Large intestine (tissue), 3 donors: ENCODE data around the gene SSH3. TPM values are rescaled to one million over a fixed set of nuclear protein-coding genes. Genes with fewer than 3 reads are reported as not detected.

Experiments used
- DNase-seq, 2 donors: peaks; one replicate each; pipeline versions ENCODE4 v3.0.0 to v3.0.0-alpha.2; 2013
- H3K27ac ChIP-seq: one replicate; pipeline ENCODE4 v1.5.1; 2013; ENCODE audit warnings: low read length
- H3K27me3 ChIP-seq: 2 replicates; pipeline ENCODE4 v1.6.1; 2013; ENCODE audit warnings: low read length; ENCODE audit not compliant: control insufficient read depth, insufficient read depth
- H3K36me3 ChIP-seq: 2 replicates; pipeline ENCODE4 v1.6.1; 2013; ENCODE audit warnings: low read length; ENCODE audit not compliant: control insufficient read depth, insufficient read depth
- H3K4me1 ChIP-seq: one replicate; pipeline ENCODE4 v1.6.1; 2013; ENCODE audit warnings: low read length; ENCODE audit not compliant: control insufficient read depth, insufficient read depth
- H3K4me3 ChIP-seq: one replicate; pipeline ENCODE4 v1.5.1; 2013; ENCODE audit warnings: low read length
- H3K9me3 ChIP-seq: one replicate; pipeline ENCODE4 v1.6.1; 2013; ENCODE audit warnings: mild to moderate bottlenecking, low read depth, low read length, moderate library complexity; ENCODE audit not compliant: control insufficient read depth
- WGBS: methylation state at CpG from one replicate; pipeline ENCODE4 v1.1.5; 2013; ENCODE audit warnings: low lambda C conversion rate; ENCODE audit not compliant: insufficient coverage; 5-methylcytosine and 5-hydroxymethylcytosine counted together
- polyA plus RNA-seq: library from polyadenylated mRNA; unstranded; fragments of 120-200 nt; gene quantifications from one replicate; pipeline ENCODE4 v1.2.1, GENCODE V29; 2013

The SSH3 gene
- polyA plus RNA-seq, 1 donor, result 36.4 TPM

DNA sequence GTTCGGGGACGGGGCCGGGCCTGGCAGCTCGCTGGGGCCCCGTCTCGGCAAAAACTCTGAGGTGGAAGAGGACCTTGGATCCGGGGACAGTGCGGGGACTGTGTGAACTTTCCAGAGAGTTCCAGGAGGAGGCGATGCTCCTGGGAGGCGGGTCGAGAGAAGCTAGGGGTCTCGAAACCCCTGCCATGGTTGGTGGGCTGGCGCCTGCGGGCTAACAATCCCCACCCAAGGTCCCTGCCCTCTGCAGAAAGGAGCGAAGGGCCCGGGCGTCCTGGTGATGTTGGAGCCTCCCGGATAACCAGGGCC lies 41.7 kb upstream of the SSH3 start:
- no CpG with 5 or more reads among the region's 18 CpGs for WGBS
- DNase-seq, result no peak

DNA sequence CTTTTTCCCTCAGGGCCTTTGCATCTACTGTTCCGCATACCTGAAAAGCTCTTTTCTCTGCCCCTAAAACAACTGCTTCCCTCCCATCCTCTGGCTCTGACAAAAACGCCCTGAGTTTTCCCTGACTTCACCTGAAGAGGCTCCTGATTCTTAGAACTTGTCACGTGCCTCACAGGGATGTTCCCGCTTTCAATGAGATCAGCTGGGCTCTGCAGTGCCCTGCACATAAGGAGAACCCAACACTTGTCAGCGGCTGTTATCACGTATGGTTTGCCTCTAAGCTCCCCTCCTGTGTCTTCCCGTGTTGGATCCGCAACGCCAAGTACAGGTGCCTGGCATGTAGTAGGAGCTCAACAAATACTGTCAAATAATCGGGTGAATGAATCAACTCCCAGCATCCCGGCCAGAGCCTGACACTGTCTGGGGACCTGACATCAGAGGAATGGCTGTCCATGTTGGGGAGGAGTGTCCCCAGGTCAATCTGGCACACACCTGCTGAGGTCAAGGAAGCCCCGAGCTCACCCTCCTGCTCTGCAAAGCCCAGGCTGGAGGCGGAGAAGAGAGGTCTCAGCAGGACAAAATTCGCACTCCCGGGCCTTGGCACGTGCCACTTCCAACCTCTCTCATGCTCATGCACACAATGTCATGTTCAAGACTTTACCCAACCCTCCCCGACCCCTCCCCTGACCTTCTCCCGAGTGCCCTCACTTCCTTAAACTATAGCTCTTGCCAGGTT lies 41.2 kb upstream of the SSH3 start:
- Histone ChIP-seq H3K4me3 (no peak overlapping the region), H3K36me3 (peaks cover 5% of the 10 kb centered on the region), H3K27me3 (no peaks in the 10 kb centered on the region), H3K9me3 (no peaks in the 10 kb centered on the region), H3K4me1 (peaks cover 23% of the 10 kb centered on the region), H3K27ac (no peak overlapping the region)
- WGBS, result 33% methylated on average over 3 of the region's 18 CpGs
- DNase-seq, result peak in 1 of 2 donors; percentile 52

More for the DNA sequence above, 41.7 kb upstream of the SSH3 start:
- H3K4me3 ChIP-seq, result no peak overlapping the region
- no peaks in the 10 kb centered on the region for H3K9me3 ChIP-seq
- no peaks in the 10 kb centered on the region for H3K27me3 ChIP-seq
- peaks cover 11% of the 10 kb centered on the region for H3K36me3 ChIP-seq
- no peak overlapping the region for H3K27ac ChIP-seq
- H3K4me1 ChIP-seq, result peaks cover 23% of the 10 kb centered on the region

DNA sequence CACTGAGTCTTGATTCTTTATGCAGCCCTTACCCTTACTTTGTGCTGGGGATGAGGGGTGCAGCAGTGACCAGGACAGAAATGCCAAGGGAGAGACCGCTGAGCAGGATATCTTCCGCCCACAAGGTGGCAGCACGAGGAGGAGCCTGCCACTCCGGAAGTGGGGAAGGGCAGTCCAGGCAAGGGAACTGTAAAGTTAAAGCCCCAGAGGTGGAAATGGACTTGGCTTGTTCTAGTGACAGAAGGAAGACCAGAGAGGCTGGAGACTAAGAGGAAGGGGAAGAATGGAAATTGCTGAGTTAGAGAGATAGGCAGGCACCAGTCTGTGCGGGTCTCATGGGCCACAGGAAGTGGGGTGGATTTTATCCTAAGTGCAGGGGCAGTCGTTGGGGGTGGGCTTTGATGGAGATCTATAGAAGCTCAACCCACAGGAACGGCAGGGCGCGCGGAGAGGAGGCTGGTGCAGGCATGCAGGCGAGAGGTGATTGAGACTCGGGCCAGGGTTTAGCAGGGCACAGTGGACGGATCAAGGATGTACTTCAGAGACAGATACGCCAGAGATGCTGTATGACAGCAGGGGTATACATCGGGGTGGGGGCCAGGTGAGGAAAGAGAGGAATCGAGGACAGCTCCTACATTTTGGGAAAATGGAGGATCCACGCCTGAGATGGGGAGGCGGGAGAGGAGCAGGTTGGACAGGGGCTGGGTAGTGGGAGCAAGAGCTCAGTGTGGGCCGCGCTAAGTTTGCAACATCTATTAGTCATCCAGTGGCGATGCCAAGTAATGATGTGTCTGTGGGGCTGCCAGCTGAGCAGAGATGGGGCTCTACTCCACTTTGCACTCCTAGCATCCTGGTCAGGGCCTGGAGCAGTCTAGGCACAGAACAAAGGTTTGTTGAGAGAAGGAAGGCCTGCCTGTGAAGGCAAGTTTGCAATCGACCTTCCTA lies 40.3 kb upstream of the SSH3 start:
- H3K9me3 ChIP-seq, result no peaks in the 10 kb centered on the region
- DNase-seq, result peak; percentile 66 to 74
- no peaks in the 10 kb centered on the region for H3K27me3 ChIP-seq
- H3K4me3 ChIP-seq, result no peak overlapping the region
- no peak overlapping the region for H3K27ac ChIP-seq
- 30% methylated on average over 2 of the region's 22 CpGs for WGBS
- H3K4me1 ChIP-seq, result peaks cover 27% of the 10 kb centered on the region
- peaks cover 5% of the 10 kb centered on the region for H3K36me3 ChIP-seq

DNA sequence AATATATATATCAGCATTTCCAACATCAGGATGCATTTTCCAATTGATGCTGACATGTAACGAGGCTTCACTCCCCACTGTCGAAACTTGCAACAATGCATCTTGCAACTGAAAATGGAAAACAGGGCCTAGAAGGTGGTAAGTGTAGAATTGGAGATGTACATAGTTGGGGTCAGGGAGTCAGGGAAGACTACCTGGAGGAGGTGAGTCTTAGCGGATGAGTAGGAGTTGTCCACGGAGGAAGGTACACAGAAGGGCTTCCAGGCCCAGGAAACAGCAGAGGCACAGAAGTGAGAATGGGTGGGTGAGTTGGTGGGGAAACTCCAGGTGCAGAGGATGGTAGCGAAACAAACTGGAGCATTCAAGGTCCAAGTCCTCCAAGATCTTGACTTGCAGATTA lies 39.1 kb upstream of the SSH3 start:
- peaks cover 40% of the 10 kb centered on the region for H3K4me1 ChIP-seq
- 100% methylated on average over 1 of the region's 5 CpGs for WGBS
- H3K9me3 ChIP-seq, result no peaks in the 10 kb centered on the region

DNA sequence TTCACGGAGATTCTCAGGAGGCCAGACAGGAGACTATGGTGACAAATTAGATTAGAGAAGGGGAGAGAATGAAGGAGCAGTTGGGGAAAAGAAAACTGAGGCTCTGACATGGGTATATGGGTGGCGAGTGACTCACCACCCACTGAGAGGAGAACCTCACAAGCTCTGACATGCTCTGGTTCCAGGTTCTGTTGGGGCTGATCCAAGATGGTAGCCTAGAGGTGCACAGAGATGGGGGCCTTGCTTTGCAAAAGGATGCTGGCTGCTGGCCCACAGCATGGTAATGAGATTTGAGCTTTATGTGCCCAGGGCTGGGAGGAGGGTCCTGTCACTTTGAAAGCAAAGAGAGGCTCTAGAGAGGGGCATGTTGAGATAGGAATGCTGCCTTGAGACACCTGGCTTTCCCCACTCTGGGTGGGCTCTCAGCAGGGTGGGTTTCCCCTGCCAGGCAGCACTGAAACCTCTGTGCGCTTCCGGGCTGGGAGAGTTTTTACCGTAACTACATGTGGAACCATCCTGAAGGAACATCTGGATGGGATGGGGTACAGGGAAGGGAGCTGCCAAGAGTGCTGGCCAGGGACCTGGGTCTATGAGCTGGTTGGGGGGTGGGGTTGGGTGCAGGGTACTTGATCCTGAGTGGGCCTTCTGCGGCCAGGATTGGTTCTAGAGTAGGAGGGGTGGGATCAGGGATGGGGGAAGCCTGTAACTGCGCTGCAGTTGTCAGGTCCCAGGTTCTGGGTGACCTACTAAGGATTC lies 38.3 kb upstream of the SSH3 start:
- Histone ChIP-seq H3K27me3 (no peaks in the 10 kb centered on the region), H3K4me1 (peaks cover 48% of the 10 kb centered on the region), H3K4me3 (no peak overlapping the region), H3K36me3 (peaks cover 21% of the 10 kb centered on the region), H3K27ac (no peak overlapping the region), H3K9me3 (no peaks in the 10 kb centered on the region)
- 100% methylated on average over 1 of the region's 7 CpGs for WGBS
- no peak for DNase-seq

More for the DNA sequence above, 39.1 kb upstream of the SSH3 start:
- H3K27me3 ChIP-seq, result no peaks in the 10 kb centered on the region
- H3K36me3 ChIP-seq, result peaks cover 15% of the 10 kb centered on the region
- H3K4me3 ChIP-seq, result no peak overlapping the region
- H3K27ac ChIP-seq, result no peak overlapping the region
- no peak for DNase-seq

DNA sequence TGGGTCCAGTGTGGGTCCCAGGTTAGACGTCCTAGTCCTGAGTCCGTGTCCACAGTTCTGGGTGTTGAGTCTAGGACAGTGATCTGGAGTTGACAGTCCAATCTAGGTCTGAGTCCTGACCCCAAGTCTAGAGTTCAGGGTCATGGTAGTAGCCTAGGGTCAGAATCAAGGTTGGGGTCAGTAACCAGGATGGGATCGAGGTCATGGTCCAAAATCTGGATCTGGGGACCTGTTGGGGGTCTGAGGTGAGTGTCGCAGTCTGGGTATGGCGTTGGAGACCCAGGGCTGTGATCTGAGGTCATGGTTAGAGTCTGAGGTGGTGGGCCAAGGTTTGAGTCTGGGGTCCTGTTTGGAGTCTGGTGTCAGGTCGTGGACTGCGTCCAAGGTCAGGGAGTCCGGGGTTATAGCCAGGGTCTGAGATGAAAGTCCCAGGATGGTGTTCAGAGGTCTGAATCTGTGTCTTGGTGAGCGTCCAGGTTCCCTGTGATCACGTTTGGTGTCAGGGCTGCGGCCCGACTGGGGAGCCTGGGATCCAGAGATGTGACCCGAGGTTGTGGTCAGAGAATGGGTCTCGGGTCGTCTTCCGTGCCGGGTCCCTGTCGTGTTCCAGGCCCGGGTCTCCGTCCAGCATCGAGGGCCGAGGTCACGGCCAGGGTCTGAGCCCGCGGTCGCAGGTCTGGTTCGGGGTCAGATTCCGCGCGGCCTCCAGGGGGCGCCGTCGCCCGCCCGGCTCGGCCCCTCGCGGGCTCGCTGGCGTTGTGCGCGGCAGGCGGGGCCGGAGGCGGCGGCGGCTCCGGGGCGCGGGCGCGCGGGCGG lies 37.5 kb upstream of the SSH3 start:
- Histone ChIP-seq H3K27ac (no peak overlapping the region), H3K9me3 (no peaks in the 10 kb centered on the region), H3K4me3 (no peak overlapping the region), H3K4me1 (peaks cover 56% of the 10 kb centered on the region), H3K36me3 (peaks cover 23% of the 10 kb centered on the region), H3K27me3 (no peaks in the 10 kb centered on the region)
- DNase-seq, result peak; percentile 59 to 68
- WGBS, result no CpG with 5 or more reads among the region's 54 CpGs

DNA sequence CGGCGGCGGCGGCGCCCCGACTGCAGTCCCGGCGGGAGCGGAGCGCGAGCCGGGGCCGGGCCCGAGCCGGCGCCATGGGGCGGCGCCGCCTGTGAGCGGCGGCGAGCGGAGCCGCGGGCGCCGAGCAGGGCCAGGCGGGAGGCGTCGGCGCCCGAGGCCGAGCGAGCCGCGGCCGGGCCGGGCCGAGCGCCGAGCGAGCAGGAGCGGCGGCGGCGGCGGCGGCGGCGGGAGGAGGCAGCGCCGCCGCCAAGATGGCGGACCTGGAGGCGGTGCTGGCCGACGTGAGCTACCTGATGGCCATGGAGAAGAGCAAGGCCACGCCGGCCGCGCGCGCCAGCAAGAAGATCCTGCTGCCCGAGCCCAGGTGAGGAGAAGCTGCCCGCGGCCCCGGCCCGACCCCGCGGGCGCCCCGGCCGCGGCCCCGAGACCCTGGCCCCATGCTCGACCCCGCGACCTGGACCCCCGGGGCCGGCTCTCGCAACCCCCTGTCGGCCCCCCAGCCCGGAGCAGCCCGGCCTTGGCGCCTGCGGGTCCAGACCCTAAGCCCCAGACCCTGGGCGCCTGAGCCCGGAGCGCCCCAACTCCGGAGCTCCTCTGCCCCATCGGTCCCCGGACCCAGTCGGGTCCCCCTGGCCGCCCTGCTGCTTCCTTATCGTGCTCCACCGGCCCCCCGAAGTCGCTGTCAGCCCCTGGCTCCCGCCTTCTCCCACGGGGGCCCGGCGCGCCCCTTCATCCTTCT lies 36.7 kb upstream of the SSH3 start, which contains the start of gene GRK2:
Gene GRK2 (plus strand): TSS at position 25 of the 739 bp plus-strand sequence. CDS start 227 bp downstream, at position 252.
- Histone ChIP-seq H3K4me1 (peaks cover 54% of the 10 kb centered on the region), H3K9me3 (no peaks in the 10 kb centered on the region), H3K27ac (peak within 1 kb of the TSS; percentile 94), H3K36me3 (peaks cover 27% of the 10 kb centered on the region), H3K4me3 (peak within 1 kb of the TSS; percentile 75), H3K27me3 (no peaks in the 10 kb centered on the region)
- WGBS, result no CpG with 5 or more reads among the region's 103 CpGs
- DNase-seq, result peak in 1 of 2 donors; percentile 59

DNA sequence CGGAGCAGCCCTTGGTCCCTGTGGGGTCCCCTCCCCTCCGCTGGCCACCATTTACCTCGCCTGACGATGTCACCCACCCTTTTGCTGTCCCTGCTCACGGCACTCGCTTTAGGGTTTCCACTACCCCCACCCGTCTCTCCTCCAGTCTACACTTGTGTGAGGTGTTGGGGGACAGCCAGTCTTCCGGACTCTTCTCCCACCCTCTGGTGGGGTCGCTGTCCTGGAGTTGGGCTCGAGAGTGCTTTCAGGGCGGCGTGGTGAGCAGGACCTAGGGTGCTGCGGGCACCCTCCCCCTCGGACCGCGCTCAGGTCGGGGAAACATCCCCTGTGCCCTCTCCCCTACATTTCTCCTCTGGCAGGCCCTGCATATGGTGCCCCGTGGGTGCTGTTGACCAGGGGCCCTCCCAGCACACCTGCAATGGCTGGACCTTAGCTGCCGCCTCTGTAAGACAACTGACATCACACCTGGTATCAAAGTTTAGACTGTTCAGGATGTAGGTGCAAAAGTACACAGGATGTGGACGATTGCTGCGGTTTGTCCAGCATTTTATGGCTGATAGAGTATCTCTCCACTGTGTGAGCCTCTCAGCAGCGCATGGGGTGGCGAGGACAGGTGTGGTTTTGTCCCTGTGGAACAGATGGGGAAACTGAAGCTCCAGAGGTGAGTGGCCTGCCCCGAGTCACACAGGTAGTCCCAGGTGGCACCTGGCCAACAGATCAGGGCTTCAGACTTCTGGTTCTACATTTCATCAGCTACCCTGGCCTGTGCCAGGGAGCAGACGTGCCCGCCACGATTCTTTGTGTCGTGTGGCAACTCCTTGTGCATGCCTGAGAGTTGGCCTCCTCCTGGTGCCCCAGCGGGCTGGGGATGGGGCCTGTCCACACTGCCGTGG lies 35.9 kb upstream of the SSH3 start:
- peak overlapping the region; percentile 75 for H3K4me3 ChIP-seq
- H3K9me3 ChIP-seq, result no peaks in the 10 kb centered on the region
- H3K27ac ChIP-seq, result peak overlapping the region; percentile 94
- peaks cover 35% of the 10 kb centered on the region for H3K36me3 ChIP-seq
- H3K27me3 ChIP-seq, result no peaks in the 10 kb centered on the region
- WGBS, result no CpG with 5 or more reads among the region's 30 CpGs
- DNase-seq, result peak; percentile 86 to 95
- peaks cover 48% of the 10 kb centered on the region for H3K4me1 ChIP-seq
